H1 (cell line): ENCODE results near the gene HBEGF. TPM values are rescaled to one million over a fixed set of nuclear protein-coding genes. Genes with fewer than 3 reads are reported as not detected.

Source experiments
- BRCA1 ChIP-seq: IDR thresholded peaks from 2 replicates; pipeline ENCODE4 v1.6.1; 2012; ENCODE audit warnings: low read depth, low read length, improper control_type of control experiment
- CTBP2 ChIP-seq: IDR thresholded peaks from 2 replicates; pipeline ENCODE4 v1.7.0; 2011; ENCODE audit warnings: borderline replicate concordance, mild to moderate bottlenecking, moderate library complexity, mixed read lengths, low read length; ENCODE audit not compliant: insufficient read depth, insufficient read length
- EGR1 ChIP-seq: IDR thresholded peaks from 2 replicates; pipeline ENCODE4 v1.6.1; 2011; ENCODE audit warnings: low read depth, low read length, borderline replicate concordance
- MAFK ChIP-seq: IDR thresholded peaks from 2 replicates; pipeline ENCODE4 v1.6.1; 2012; ENCODE audit warnings: low read depth, mild to moderate bottlenecking, improper control_type of control experiment, low read length
- RAD21 ChIP-seq, 2 experiments: IDR thresholded peaks in 1 of 2; conservative IDR thresholded peaks in 1 of 2; 2 replicates each; pipeline ENCODE4 v1.6.1; 2011; ENCODE audit warnings: low read depth in 2 of 2, low read length in 2 of 2, improper control_type of control experiment in 1 of 2, inconsistent platforms in 1 of 2, mild to moderate bottlenecking in 1 of 2, moderate library complexity in 1 of 2
- SIN3A ChIP-seq, 2 experiments: IDR thresholded peaks in 1 of 2; conservative IDR thresholded peaks in 1 of 2; 2 replicates each; pipeline ENCODE4 v1.6.1; 2011 to 2012; ENCODE audit warnings: low read length in 2 of 2, improper control_type of control experiment in 1 of 2, low read depth in 1 of 2, mild to moderate bottlenecking in 1 of 2
- SP1 ChIP-seq: IDR thresholded peaks from 2 replicates; pipeline ENCODE4 v1.6.1; 2011; ENCODE audit warnings: low read depth, low read length
- polyA plus RNA-seq, 7 experiments: library from polyadenylated mRNA; depleted of rRNA in 3 of 7; stranded (reverse) in 5 of 7; unstranded in 2 of 7; fragments of >200 nt in 5 of 7; fragments of 200-250 nt in 2 of 7; gene quantifications; 1 replicate in 5 of 7; 2 replicates in 1 of 7; 4 replicates in 1 of 7; pipeline versions ENCODE4 v1.2.1 to v1.2.3, GENCODE V29; 2011 to 2013; ENCODE audit warnings: missing spikeins in 2 of 7, mixed read lengths in 2 of 7
- total RNA-seq: library from RNA; stranded (reverse); fragmentation: NEBNext Ultra II Directional; extraction: Animal tissue kit (Norgen Biotek cat#: 25700); gene quantifications from 2 replicates; pipeline ENCODE4 v1.2.1, GENCODE V29; 2021
- TF ChIP-seq, protein P1 (sequence below): fragments of 300-600 bp; sonication (generic); IDR thresholded peaks from 2 replicates; pipeline ENCODE4 v1.7.1; 2012; ENCODE audit warnings: low read length, moderate library complexity, mild to moderate bottlenecking, inconsistent platforms; ENCODE audit not compliant: insufficient replicate concordance

Gene HBEGF
- total and polyA plus RNA-seq, 2 of the 8 experiments (the other 6 are each of a cell fraction or from before 2014, with no cell fraction given) = 2.4 to 2.5 TPM

DNA sequence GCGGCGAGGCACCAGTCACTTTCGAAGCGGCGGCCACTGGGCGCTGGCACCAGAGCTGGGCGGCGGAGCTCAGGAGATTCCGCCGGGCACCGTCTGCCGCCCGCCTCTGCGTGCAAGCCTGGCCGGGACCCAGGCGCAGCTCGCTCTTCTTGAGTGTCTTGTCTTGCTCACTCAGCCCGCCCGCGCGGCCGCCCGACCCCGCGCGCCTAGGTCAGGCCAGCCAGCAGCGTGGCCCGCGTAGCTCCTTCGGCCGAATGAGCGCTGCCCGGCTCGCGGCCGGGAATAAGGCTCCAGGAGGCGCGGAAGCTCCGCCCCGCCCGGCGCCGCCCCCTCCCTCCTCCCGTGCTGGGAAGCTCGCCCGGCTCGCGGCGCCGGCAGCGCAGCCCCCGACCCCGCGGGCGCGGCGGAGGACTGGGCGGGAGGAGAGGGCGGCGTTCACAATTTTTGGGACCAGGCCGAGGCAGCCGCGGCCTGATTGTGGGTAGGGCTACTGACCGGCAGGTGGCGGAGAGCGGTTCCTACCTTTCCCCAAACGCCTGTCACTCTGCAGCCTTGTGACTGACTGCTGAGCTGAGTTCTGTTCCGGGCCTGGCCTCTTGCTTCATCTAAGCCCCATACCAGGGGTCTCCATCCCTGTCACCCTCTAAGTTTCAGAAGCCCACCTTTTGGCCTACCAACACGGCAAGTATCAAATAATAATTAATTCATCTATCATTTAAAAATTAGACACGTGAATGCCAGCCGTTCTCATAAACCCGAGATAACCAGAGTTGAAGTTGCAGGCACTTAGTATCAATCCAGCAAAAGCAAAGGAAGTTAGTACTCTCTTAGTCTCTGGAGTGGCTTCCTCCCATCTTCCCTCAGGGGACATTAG lies at the start of gene HBEGF (continued):
- TF ChIP-seq SIN3A (conservative IDR thresholded peaks at IDR 0.05 in 1 of 2, IDR thresholded peaks at IDR 0.05 in 1 of 2; ENCODE audit: low read depth in 1 of 2, low read length in 2 of 2) (peak in 1 of 2 experiments; percentile 70; a peak in 1 of 4 replicates), EGR1 (no peak), MAFK (no peak), CTBP2 (no peak), BRCA1 (no peak), RAD21 (IDR thresholded peaks at IDR 0.05 in 1 of 2, conservative IDR thresholded peaks at IDR 0.05 in 1 of 2; ENCODE audit: low read depth in 2 of 2, low read length in 2 of 2) (peak; percentile 36 to 56), SP1 (0 out of 2 replicates have a peak, but pooled peaks have one; percentile 5)
- TF ChIP-seq, protein P1, sequence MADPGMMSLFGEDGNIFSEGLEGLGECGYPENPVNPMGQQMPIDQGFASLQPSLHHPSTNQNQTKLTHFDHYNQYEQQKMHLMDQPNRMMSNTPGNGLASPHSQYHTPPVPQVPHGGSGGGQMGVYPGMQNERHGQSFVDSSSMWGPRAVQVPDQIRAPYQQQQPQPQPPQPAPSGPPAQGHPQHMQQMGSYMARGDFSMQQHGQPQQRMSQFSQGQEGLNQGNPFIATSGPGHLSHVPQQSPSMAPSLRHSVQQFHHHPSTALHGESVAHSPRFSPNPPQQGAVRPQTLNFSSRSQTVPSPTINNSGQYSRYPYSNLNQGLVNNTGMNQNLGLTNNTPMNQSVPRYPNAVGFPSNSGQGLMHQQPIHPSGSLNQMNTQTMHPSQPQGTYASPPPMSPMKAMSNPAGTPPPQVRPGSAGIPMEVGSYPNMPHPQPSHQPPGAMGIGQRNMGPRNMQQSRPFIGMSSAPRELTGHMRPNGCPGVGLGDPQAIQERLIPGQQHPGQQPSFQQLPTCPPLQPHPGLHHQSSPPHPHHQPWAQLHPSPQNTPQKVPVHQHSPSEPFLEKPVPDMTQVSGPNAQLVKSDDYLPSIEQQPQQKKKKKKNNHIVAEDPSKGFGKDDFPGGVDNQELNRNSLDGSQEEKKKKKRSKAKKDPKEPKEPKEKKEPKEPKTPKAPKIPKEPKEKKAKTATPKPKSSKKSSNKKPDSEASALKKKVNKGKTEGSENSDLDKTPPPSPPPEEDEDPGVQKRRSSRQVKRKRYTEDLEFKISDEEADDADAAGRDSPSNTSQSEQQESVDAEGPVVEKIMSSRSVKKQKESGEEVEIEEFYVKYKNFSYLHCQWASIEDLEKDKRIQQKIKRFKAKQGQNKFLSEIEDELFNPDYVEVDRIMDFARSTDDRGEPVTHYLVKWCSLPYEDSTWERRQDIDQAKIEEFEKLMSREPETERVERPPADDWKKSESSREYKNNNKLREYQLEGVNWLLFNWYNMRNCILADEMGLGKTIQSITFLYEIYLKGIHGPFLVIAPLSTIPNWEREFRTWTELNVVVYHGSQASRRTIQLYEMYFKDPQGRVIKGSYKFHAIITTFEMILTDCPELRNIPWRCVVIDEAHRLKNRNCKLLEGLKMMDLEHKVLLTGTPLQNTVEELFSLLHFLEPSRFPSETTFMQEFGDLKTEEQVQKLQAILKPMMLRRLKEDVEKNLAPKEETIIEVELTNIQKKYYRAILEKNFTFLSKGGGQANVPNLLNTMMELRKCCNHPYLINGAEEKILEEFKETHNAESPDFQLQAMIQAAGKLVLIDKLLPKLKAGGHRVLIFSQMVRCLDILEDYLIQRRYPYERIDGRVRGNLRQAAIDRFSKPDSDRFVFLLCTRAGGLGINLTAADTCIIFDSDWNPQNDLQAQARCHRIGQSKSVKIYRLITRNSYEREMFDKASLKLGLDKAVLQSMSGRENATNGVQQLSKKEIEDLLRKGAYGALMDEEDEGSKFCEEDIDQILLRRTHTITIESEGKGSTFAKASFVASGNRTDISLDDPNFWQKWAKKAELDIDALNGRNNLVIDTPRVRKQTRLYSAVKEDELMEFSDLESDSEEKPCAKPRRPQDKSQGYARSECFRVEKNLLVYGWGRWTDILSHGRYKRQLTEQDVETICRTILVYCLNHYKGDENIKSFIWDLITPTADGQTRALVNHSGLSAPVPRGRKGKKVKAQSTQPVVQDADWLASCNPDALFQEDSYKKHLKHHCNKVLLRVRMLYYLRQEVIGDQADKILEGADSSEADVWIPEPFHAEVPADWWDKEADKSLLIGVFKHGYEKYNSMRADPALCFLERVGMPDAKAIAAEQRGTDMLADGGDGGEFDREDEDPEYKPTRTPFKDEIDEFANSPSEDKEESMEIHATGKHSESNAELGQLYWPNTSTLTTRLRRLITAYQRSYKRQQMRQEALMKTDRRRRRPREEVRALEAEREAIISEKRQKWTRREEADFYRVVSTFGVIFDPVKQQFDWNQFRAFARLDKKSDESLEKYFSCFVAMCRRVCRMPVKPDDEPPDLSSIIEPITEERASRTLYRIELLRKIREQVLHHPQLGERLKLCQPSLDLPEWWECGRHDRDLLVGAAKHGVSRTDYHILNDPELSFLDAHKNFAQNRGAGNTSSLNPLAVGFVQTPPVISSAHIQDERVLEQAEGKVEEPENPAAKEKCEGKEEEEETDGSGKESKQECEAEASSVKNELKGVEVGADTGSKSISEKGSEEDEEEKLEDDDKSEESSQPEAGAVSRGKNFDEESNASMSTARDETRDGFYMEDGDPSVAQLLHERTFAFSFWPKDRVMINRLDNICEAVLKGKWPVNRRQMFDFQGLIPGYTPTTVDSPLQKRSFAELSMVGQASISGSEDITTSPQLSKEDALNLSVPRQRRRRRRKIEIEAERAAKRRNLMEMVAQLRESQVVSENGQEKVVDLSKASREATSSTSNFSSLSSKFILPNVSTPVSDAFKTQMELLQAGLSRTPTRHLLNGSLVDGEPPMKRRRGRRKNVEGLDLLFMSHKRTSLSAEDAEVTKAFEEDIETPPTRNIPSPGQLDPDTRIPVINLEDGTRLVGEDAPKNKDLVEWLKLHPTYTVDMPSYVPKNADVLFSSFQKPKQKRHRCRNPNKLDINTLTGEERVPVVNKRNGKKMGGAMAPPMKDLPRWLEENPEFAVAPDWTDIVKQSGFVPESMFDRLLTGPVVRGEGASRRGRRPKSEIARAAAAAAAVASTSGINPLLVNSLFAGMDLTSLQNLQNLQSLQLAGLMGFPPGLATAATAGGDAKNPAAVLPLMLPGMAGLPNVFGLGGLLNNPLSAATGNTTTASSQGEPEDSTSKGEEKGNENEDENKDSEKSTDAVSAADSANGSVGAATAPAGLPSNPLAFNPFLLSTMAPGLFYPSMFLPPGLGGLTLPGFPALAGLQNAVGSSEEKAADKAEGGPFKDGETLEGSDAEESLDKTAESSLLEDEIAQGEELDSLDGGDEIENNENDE = no peak
